A549 treated with GW870086 at 1 μM for 4 hours (cell line): ENCODE data around the gene SSNA1. TPM values are rescaled to one million over a fixed set of nuclear protein-coding genes. Genes with fewer than 3 reads are reported as not detected.

Experiments
- total RNA-seq: library from RNA; stranded (reverse); fragments of 200-300 nt; extraction: Qiagen RNA extraction; gene quantifications from 5 replicates; pipeline ENCODE4 v1.2.3, GENCODE V29; 2022; ENCODE audit warnings: low read depth

The SSNA1 gene
- 105 to 159 TPM (median 141 TPM) in 5 replicates for total RNA-seq

DNA sequence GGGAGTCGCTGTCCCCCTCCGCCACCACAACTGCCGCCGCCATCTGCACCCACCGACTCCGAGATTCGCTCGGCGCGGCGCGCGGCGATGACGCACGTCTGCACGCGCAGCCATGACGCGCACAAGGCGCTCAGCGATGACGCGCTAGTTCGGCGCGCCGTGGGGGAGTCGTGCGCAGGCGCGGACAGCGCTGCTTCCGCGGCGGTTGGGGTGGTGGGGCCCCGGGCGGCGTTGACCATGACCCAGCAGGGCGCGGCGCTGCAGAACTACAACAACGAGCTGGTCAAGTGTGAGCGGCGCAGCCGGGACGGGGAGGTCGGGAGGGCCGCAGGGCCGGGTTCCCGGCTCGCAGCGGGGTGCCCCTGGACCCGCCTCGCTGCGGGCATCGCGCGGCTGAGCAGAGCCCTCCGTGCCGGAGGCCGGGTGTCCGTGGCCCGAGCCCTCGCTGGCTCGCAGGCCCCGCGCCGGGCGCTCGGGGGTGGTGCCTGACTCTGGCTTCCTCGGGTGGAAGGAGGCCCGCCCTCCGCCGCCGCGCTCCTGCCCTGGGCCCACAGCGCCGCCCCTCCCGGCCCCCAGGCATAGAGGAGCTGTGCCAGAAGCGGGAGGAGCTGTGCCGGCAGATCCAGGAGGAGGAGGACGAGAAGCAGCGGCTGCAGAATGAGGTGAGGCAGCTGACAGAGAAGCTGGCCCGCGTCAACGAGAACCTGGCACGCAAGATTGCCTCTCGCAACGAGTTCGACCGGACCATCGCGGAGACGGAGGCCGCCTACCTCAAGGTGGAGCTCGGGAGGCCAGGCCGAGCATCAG lies at the start of gene SSNA1, which contains the start of gene ANAPC2:
SSNA1 (plus strand) TSS at position 187 of the 807 bp plus-strand sequence; CDS start at position 238, 51 bp downstream.
ANAPC2 (minus strand) TSS at position 71 of the 807 bp plus-strand sequence; CDS start at position 43, 28 bp downstream.

GRCh38 chr9:137138722-137139467 lies 49.6 kb upstream of the SSNA1 start, which contains the start of gene GRIN1:
GRIN1 (plus strand) TSS chr9:137139154; CDS start chr9:137139487, 333 bp downstream.

DNA sequence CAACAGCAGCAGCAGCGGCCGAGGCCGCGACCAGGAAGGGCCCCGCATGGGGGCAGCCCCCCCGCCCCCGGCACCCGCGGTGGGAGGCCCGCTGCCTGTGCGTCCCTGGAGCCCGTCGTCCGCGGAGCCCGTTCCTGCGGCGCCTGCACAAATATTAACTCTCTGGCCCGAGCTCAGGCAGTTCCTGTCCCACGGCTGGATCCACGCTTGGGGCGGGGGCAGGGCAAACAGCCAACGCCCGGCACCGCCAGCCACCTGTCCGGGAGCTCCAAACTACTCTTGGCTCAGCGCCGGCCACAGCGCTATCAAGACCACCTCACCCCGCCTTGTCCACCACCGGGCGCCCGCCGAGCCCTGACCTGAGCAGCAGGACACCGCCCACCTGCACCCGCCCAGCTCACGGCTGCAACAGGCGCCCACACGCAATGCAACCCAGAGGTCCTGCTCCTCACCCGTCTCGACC lies 18.5 kb upstream of the SSNA1 start, which contains the start of gene LRRC26:
LRRC26 (minus strand) TSS at position 156 of the 463 bp plus-strand sequence; CDS start at position 48, 108 bp downstream.

GRCh38 chr9:137200311-137201204 lies 12.1 kb downstream of the SSNA1 start, which contains the start of gene TPRN:
TPRN (minus strand) TSS chr9:137200741; CDS start chr9:137200711, 30 bp downstream.

DNA sequence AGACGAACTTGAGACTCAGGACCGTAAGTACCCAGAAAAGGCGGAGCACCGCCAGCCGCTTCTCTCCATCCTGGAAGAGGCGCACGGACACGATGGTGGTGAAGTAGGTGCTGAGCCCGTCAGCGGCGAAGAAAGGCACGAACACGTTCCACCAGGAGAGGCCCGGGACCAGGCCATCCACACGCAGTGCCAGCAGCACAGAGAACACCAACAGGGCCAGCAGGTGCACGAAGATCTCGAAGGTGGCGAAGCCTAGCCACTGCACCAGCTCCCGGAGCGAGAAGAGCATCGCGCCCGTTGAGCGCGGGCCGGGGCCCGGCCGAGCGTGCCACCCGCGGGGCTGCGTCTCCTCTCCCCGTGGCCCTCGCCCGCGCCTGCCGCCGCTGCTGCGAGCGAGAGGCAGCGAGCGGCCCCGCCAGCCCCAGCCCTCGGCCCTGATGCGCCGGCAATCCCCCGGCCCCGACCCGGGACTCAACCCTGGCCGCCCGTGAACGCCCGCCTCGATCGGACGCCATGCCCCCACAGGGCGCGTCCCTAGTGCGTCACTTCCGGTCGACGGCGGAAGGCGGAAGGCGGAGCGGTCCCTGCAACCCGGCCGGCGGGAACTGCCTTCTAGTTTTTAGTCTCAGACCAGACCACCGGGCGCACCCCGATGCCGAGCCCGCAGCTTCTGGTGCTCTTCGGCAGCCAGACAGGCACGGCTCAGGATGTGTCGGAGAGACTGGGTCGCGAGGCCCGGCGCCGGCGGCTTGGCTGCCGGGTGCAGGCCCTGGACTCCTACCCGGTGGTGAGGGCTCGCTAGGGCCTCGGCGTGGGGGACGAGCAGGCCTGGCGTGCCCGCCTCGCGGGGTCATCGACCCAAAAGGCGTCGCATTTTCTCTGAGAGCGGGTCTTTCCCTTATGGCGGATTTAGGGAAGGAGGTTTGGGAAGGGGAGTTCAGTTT lies 16.9 kb downstream of the SSNA1 start, which contains the start of the genes NDOR1 and TMEM203:
NDOR1 (plus strand) TSS at position 575 of the 944 bp plus-strand sequence; CDS start at position 653, 78 bp downstream.
TMEM203 (minus strand) TSS at position 523 of the 944 bp plus-strand sequence; CDS start at position 289, 234 bp downstream.

GRCh38 chr9:137222190-137223077 lies 34.0 kb downstream of the SSNA1 start, which contains the start of gene RNF208:
RNF208 (minus strand) TSS chr9:137222240; CDS start chr9:137221212, 1,028 bp downstream.

DNA sequence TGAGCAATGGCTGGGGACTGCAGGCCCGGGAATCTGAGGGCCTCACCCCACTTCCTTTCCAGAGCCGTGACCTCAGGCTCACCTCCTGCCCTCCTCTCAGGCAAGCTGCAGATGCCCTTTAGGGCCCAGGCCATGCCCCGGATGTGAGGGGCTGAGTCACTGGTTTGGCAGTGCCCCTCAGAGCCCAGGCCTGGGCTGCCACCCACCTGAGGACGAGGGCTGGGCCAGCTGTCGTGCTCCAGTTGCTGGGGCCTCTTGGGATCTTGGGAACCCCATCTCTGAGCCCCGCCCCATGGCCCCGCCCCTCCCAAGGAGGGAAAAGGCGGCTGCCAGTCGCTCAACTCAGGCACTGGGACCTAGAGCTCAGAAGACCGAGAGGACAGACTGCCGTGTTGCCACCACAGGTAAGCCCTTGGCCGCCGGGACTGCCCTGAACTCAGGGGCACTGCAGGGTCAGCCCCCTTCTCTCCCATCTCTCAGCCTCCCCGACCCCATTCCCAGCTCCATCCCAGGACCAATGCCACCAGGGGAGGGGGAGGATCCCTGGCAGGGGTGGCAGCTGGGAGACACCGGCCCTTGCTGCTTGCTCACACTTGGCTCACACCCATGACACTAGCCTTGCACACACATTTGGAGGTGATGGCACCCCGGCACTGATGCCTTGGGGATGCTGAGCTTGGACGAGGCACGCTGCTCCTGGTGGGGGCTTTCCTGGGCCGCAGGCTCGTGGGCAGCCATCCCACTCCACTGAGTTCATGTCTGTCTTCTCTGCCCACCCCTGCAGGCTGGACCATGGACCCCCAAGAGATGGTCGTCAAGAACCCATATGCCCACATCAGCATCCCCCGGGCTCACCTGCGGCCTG lies 36.6 kb downstream of the SSNA1 start, which contains the start of gene CYSRT1:
CYSRT1 (plus strand) TSS at position 345 of the 865 bp plus-strand sequence; CDS start at position 793, 448 bp downstream.

GRCh38 chr9:137227054-137227852 lies 38.8 kb downstream of the SSNA1 start, which contains the start of gene RNF224:
RNF224 (plus strand) TSS chr9:137227502; CDS start chr9:137228336, 834 bp downstream.

GRCh38 chr9:137230705-137231371 lies 42.4 kb downstream of the SSNA1 start, which contains the start of gene SLC34A3:
SLC34A3 (plus strand) TSS chr9:137230901; CDS start chr9:137231703, 802 bp downstream.

Other genes with a start within 250 kb of the SSNA1 start
- gene FBXW5, start 243.9 kb upstream of the SSNA1 start, total RNA-seq = 70.1 to 101 TPM (median 99.1 TPM) in 5 replicates
- gene C8G, start 243.4 kb upstream of the SSNA1 start, total RNA-seq = 0.85 to 2.9 TPM (median 1.4 TPM) in 5 replicates
- gene LCN12, start 236.4 kb upstream of the SSNA1 start, total RNA-seq = 0.80 to 1.6 TPM (median 1.3 TPM) in 5 replicates
- gene PTGDS, start 211.2 kb upstream of the SSNA1 start, total RNA-seq = 0.57 to 0.68 TPM (median 0.66 TPM) in 3 of 5 replicates, not detected in the others
- gene LCNL1, start 205.7 kb upstream of the SSNA1 start, total RNA-seq = 0.07 to 0.08 TPM (median 0.08 TPM) in 3 of 5 replicates, not detected in the others
- gene PAXX, start 196.3 kb upstream of the SSNA1 start, total RNA-seq = 47.9 to 81.3 TPM (median 74.1 TPM) in 5 replicates
- gene CLIC3, start 192.1 kb upstream of the SSNA1 start, total RNA-seq = 3.3 to 5.1 TPM (median 4.8 TPM) in 5 replicates
- 21.4 to 27.7 TPM (median 25.4 TPM) in 5 replicates for gene ABCA2, start 160.4 kb upstream of the SSNA1 start, total RNA-seq
- 0.06 TPM in 1 of 5 replicates, not detected in the others for gene FUT7, start 156.6 kb upstream of the SSNA1 start, total RNA-seq
- 44.4 to 81.3 TPM (median 73.5 TPM) in 5 replicates for gene NPDC1, start 142.5 kb upstream of the SSNA1 start, total RNA-seq
- 1.1 to 2.3 TPM (median 1.7 TPM) in 5 replicates for gene ENTPD2, start 134.6 kb upstream of the SSNA1 start, total RNA-seq
- gene SAPCD2, start 118.1 kb upstream of the SSNA1 start, total RNA-seq = 14.8 to 25.2 TPM (median 21.9 TPM) in 5 replicates
- gene UAP1L1, start 111.2 kb upstream of the SSNA1 start, total RNA-seq = 9.7 to 13.3 TPM (median 10.7 TPM) in 5 replicates
- 39.8 to 52.8 TPM (median 51.9 TPM) in 5 replicates for gene MAN1B1, start 101.7 kb upstream of the SSNA1 start, total RNA-seq
- 81.3 to 123 TPM (median 112 TPM) in 5 replicates for gene DPP7, start 73.9 kb upstream of the SSNA1 start, total RNA-seq
- gene GRIN1, start 49.5 kb upstream of the SSNA1 start, total RNA-seq = 0.30 to 0.61 TPM (median 0.40 TPM) in 5 replicates
- 0.70 to 2.1 TPM (median 1.2 TPM) in 5 replicates for gene LRRC26, start 18.6 kb upstream of the SSNA1 start, total RNA-seq
- gene TMEM210, start 16.6 kb upstream of the SSNA1 start, total RNA-seq = not detected in 5 replicates
- gene ANAPC2, start 116 bp upstream of the SSNA1 start, total RNA-seq = 25.3 to 36.9 TPM (median 34.6 TPM) in 5 replicates
- gene TPRN, start 12.1 kb downstream of the SSNA1 start, total RNA-seq = 6.8 to 10.6 TPM (median 9.0 TPM) in 5 replicates
- gene TMEM203, start 17.0 kb downstream of the SSNA1 start, total RNA-seq = 36.5 to 44.9 TPM (median 44.2 TPM) in 5 replicates
- gene NDOR1, start 17.0 kb downstream of the SSNA1 start, total RNA-seq = 11.7 to 17.1 TPM (median 16.5 TPM) in 5 replicates
- gene RNF208, start 33.6 kb downstream of the SSNA1 start, total RNA-seq = 1.4 to 2.3 TPM (median 1.8 TPM) in 5 replicates
- 3.6 to 5.2 TPM (median 4.2 TPM) in 5 replicates for gene CYSRT1, start 36.5 kb downstream of the SSNA1 start, total RNA-seq
- 0.08 to 0.31 TPM (median 0.21 TPM) in 5 replicates for gene RNF224, start 38.8 kb downstream of the SSNA1 start, total RNA-seq
- gene SLC34A3, start 42.2 kb downstream of the SSNA1 start, total RNA-seq = 0.06 to 0.17 TPM (median 0.11 TPM) in 5 replicates
- 612 to 791 TPM (median 723 TPM) in 5 replicates for gene TUBB4B, start 52.6 kb downstream of the SSNA1 start, total RNA-seq
- gene STPG3, start 62.6 kb downstream of the SSNA1 start, total RNA-seq = not detected in 5 replicates
- gene NELFB, start 66.7 kb downstream of the SSNA1 start, total RNA-seq = 45.1 to 56.7 TPM (median 55.1 TPM) in 5 replicates
- 19.3 to 29.7 TPM (median 27.9 TPM) in 5 replicates for gene TOR4A, start 89.0 kb downstream of the SSNA1 start, total RNA-seq
- gene NRARP, start 113.6 kb downstream of the SSNA1 start, total RNA-seq = 1.9 to 4.6 TPM (median 4.1 TPM) in 5 replicates
- 4.2 to 6.1 TPM (median 5.6 TPM) in 5 replicates for gene EXD3, start 234.5 kb downstream of the SSNA1 start, total RNA-seq
- gene NOXA1, start 234.7 kb downstream of the SSNA1 start, total RNA-seq = 0.91 to 2.0 TPM (median 1.3 TPM) in 5 replicates